Keratinocyte (primary cell): ENCODE data around the gene SLC34A2.

Experiments
- CTCF ChIP-seq, 3 experiments: IDR thresholded peaks in 1 of 3; conservative IDR thresholded peaks in 1 of 3; optimal IDR thresholded peaks in 1 of 3; 2 replicates in 2 of 3; 3 replicates in 1 of 3; pipeline versions ENCODE3 to v1.5.1; 2011; ENCODE audit warnings: low read length in 3 of 3, mild to moderate bottlenecking in 3 of 3, moderate library complexity in 2 of 3, control low read depth in 1 of 3, inconsistent platforms in 1 of 3; ENCODE audit not compliant: insufficient read depth in 2 of 3; ENCODE audit errors: extremely low read depth in 1 of 3
- EZH2 ChIP-seq: IDR thresholded peaks from one replicate; pipeline ENCODE4 v1.6.1; 2012; ENCODE audit warnings: inconsistent platforms, mild to moderate bottlenecking, low read length, moderate library complexity

- TF ChIP-seq CTCF (optimal IDR thresholded peaks at IDR 0.05 in 1 of 3, IDR thresholded peaks at IDR 0.05 in 1 of 3, conservative IDR thresholded peaks at IDR 0.05 in 1 of 3; ENCODE audit: extremely low read depth in 1 of 3, insufficient read depth in 2 of 3, low read length in 3 of 3) = no peak
- TF ChIP-seq EZH2 = no peak
These were observed 45.0 kb downstream of the SLC34A2 start for GRCh38 chr4:25700661-25701060.
